ENCODE data around the gene SMPD3. TPM values are rescaled to one million over a fixed set of nuclear protein-coding genes. Genes with fewer than 3 reads are reported as not detected.

The SMPD3 gene
- total and polyA plus RNA-seq, 7 donors, result 0.04 to 0.21 (median 0.08) TPM

GRCh38 chr16:68353366-68353765 is 94.9 kb downstream of the SMPD3 start:
- 85 to 95% (median 88%) methylated on average over 13 of the region's 13 CpGs for WGBS, 3 donors
- Histone ChIP-seq H3K9me3 (no peaks in the 10 kb centered on the region), H3K27ac (no peak overlapping the region), H3K4me3 (no peak overlapping the region), H3K4me1 (peaks cover 9% of the 10 kb centered on the region), H3K27me3 (ENCODE audit: insufficient read depth in 3 of 3, low read length in 2 of 3) (no peaks in the 10 kb centered on the region), H3K36me3 (ENCODE audit: insufficient read depth in 1 of 2, low read depth in 1 of 2) (peaks cover 6 to 97% of the 10 kb centered on the region in 2 donors)
- no peak for ATAC-seq
- no peak for TF ChIP-seq CTCF (IDR thresholded peaks at IDR 0.05)
- peak in 1 of 2 donors; percentile 26 for DNase-seq
- intact Hi-C loops (cut with DNase I), result no loop called here

GRCh38 chr16:68351991-68352431 is 96.3 kb downstream of the SMPD3 start:
- no peak overlapping the region for H3K27ac ChIP-seq
- DNase-seq (peak in 1 of 2 donors; percentile 24), ATAC-seq (no peak)
- H3K27me3 ChIP-seq (ENCODE audit: insufficient read depth in 3 of 3, low read length in 2 of 3), result no peaks in the 10 kb centered on the region
- no peak for TF ChIP-seq CTCF (IDR thresholded peaks at IDR 0.05)
- H3K9me3 ChIP-seq, result no peaks in the 10 kb centered on the region
- 89 to 93% (median 90%) methylated on average over 11 of the region's 11 CpGs for WGBS, 3 donors
- peaks cover 6 to 98% of the 10 kb centered on the region in 2 donors for H3K36me3 ChIP-seq (ENCODE audit: insufficient read depth in 1 of 2, low read depth in 1 of 2)
- H3K4me1 ChIP-seq, result peaks cover 16% of the 10 kb centered on the region
- intact Hi-C loops (cut with DNase I), result no loop called here
- no peak overlapping the region for H3K4me3 ChIP-seq

DNA sequence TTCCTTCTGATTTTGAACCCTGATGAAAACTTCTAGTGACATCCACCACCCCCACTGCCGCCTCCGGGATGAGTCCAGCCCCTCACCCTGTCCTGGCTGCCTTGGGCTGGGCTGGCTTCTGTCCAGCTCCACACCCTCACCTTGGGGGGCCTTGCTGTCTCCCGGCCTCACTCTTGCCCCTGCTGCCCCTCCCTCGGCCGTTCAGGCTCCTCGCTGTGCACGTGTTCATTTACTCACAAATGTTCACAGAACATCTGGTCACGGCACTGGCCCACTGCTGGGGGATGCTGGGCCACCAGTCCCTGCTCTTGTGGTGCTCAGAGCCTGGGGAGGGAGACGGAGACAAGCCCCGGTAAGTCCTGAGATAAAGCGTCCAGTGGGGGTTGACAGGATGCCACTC is 96.8 kb downstream of the SMPD3 start:
- intact Hi-C loops (cut with DNase I), result no loop called here
- WGBS, 3 donors, result 86 to 91% (median 86%) methylated on average over 11 of the region's 11 CpGs
- H3K36me3 ChIP-seq (ENCODE audit: insufficient read depth in 1 of 2, low read depth in 1 of 2), result peaks cover 6 to 98% of the 10 kb centered on the region in 2 donors
- no peaks in the 10 kb centered on the region for H3K9me3 ChIP-seq
- H3K4me1 ChIP-seq, result peaks cover 16% of the 10 kb centered on the region
- no peaks in the 10 kb centered on the region for H3K27me3 ChIP-seq (ENCODE audit: insufficient read depth in 3 of 3, low read length in 2 of 3)
- no peak overlapping the region for H3K4me3 ChIP-seq
- ATAC-seq, result no peak
- no peak for TF ChIP-seq CTCF (IDR thresholded peaks at IDR 0.05)
- peak in 1 of 2 donors; percentile 47 for DNase-seq
- H3K27ac ChIP-seq, result no peak overlapping the region

DNA sequence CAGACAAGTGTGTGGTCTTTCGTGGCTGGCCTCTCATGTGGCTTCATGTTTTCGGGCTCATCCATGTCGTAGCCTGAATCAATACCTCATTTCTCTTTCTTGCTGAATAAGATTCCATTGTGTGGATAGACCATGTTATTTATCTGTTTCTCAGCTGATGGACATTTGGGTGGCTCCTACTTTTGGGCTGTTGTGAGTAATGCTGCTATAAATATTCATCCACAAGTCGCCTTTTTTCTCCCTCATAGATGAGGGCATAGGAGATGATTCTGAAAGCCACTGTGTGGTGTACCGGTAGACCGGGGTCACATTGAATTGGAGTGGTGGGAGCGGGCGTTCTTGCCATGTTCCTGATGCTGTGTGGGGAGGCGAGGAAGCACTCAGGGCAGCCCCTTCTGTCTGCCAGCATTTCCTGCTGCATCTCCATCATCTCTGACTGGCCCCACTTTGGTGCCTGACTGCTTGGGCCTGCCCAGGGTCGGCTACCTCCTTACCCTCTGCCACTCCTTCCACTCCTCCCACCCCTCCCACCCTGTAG is 97.4 kb downstream of the SMPD3 start:
- peaks cover 6 to 98% of the 10 kb centered on the region in 2 donors for H3K36me3 ChIP-seq (ENCODE audit: insufficient read depth in 1 of 2, low read depth in 1 of 2)
- H3K27ac ChIP-seq, result no peak overlapping the region
- DNase-seq (no peak), ATAC-seq (no peak)
- no peak for TF ChIP-seq CTCF (IDR thresholded peaks at IDR 0.05)
- H3K27me3 ChIP-seq (ENCODE audit: insufficient read depth in 3 of 3, low read length in 2 of 3), result no peaks in the 10 kb centered on the region
- 88 to 95% (median 90%) methylated on average over 10 of the region's 10 CpGs for WGBS, 3 donors
- no peaks in the 10 kb centered on the region for H3K9me3 ChIP-seq
- peaks cover 17% of the 10 kb centered on the region for H3K4me1 ChIP-seq
- no peak overlapping the region for H3K4me3 ChIP-seq
- intact Hi-C loops (cut with DNase I), result no loop called here
